Smooth muscle cell (in vitro differentiated cells): Measurements from ENCODE around the gene METAP2. TPM values are rescaled to one million over a fixed set of nuclear protein-coding genes. Genes with fewer than 3 reads are reported as not detected.

Experiments
- DNase-seq: peaks from one replicate; lab custom pipeline; 2025; ENCODE audit not compliant: unreplicated experiment; lab: John Stamatoyannopoulos, UW
- H2AFZ ChIP-seq: fragments of 200-600 bp; sonication (generic); 2 replicates; pipeline ENCODE4 v1.6.0; 2016; ENCODE audit warnings: antibody characterized with exemption, low read depth, mild to moderate bottlenecking
- H3F3A ChIP-seq: fragments of 200-600 bp; sonication (generic); 2 replicates; pipeline ENCODE4 v1.6.0; 2017; ENCODE audit warnings: antibody characterized with exemption, low read depth
- H3K27ac ChIP-seq: fragments of 200-600 bp; sonication (generic); 2 replicates; pipeline ENCODE4 v1.5.1; 2016; ENCODE audit warnings: low read depth, mild to moderate bottlenecking
- H3K27me3 ChIP-seq: fragments of 200-600 bp; sonication (generic); 2 replicates; pipeline ENCODE4 v1.6.1; 2016; ENCODE audit warnings: low read depth, mild to moderate bottlenecking
- H3K36me3 ChIP-seq: fragments of 200-600 bp; sonication (generic); 2 replicates; pipeline ENCODE4 v1.5.1; 2016; ENCODE audit warnings: low read depth
- H3K4me1 ChIP-seq: fragments of 200-600 bp; sonication (generic); 2 replicates; pipeline ENCODE4 v1.5.1; 2016; ENCODE audit warnings: low read depth
- H3K4me2 ChIP-seq: fragments of 200-600 bp; sonication (generic); 2 replicates; pipeline ENCODE4 v1.6.0; 2016; ENCODE audit warnings: mild to moderate bottlenecking
- H3K4me3 ChIP-seq: fragments of 200-600 bp; sonication (generic); 2 replicates; pipeline ENCODE4 v1.5.1; 2016; ENCODE audit warnings: mild to moderate bottlenecking
- H3K79me2 ChIP-seq: fragments of 200-600 bp; sonication (generic); 2 replicates; pipeline ENCODE4 v1.6.0; 2016; ENCODE audit warnings: low read depth, mild to moderate bottlenecking
- H3K9ac ChIP-seq: fragments of 200-600 bp; sonication (generic); 2 replicates; pipeline ENCODE4 v1.6.0; 2016; ENCODE audit warnings: low read depth
- H3K9me3 ChIP-seq: fragments of 200-600 bp; sonication (generic); replicated peaks from 2 replicates; pipeline ENCODE4 v1.5.1; 2016; ENCODE audit warnings: low read depth
- H4K20me1 ChIP-seq: fragments of 200-600 bp; sonication (generic); 2 replicates; pipeline ENCODE4 v1.6.0; 2016; ENCODE audit warnings: low read depth
- CTCF ChIP-seq: fragments of 200-600 bp; sonication (generic); IDR thresholded peaks from 2 replicates; pipeline ENCODE4 v1.5.1; 2017; ENCODE audit warnings: borderline replicate concordance, mild to moderate bottlenecking, antibody characterized with exemption; ENCODE audit not compliant: insufficient read depth, poor library complexity, severe bottlenecking
- WGBS: methylation state at CpG from one replicate; pipeline ENCODE4 v1.1.7; 2016; ENCODE audit warnings: low lambda C conversion rate; 5-methylcytosine and 5-hydroxymethylcytosine counted together
- polyA plus RNA-seq: library from polyadenylated mRNA; unstranded; fragments of >200 nt; fragmentation: Nextera tagmentation; extraction: Ambion mirVana; gene quantifications from 2 replicates; pipeline ENCODE4 v1.2.1, GENCODE V29; 2016
- total RNA-seq: library from RNA; depleted of rRNA; stranded (reverse); fragments of >200 nt; gene quantifications from 2 replicates; pipeline ENCODE4 v1.2.3, GENCODE V29; 2014

Gene METAP2
- total and polyA plus RNA-seq, 2 experiments from 2014 or later: 39.2 to 54.8 TPM

- peaks cover 77% of the 10 kb centered on the region for H3K79me2 ChIP-seq
- DNase-seq: no peak
- H3K9ac ChIP-seq: no peak overlapping the region
These were observed 10.6 kb downstream of the METAP2 start for GRCh38 chr12:95484524-95484923.

GRCh38 chr12:95487024-95487423, 13.1 kb downstream of the METAP2 start:
- no peak overlapping the region for H3K4me2 ChIP-seq
- 91% methylated on average over 2 of the region's 2 CpGs for WGBS

More at GRCh38 chr12:95484524-95484923, 10.6 kb downstream of the METAP2 start:
- no peak overlapping the region for H2AFZ ChIP-seq
- H4K20me1 ChIP-seq: peaks cover 59% of the 10 kb centered on the region
- TF ChIP-seq CTCF: no peak
- no peaks in the 10 kb centered on the region for H3K9me3 ChIP-seq
- peaks cover 24% of the 10 kb centered on the region for H3K36me3 ChIP-seq
- H3K4me2 ChIP-seq: no peak overlapping the region
- H3K4me3 ChIP-seq: no peak overlapping the region
- no peaks in the 10 kb centered on the region for H3K4me1 ChIP-seq
- H3K27me3 ChIP-seq: no peaks in the 10 kb centered on the region
- no peak overlapping the region for H3K27ac ChIP-seq
- no peaks in the 10 kb centered on the region for H3F3A ChIP-seq

GRCh38 chr12:95492462-95492861, 18.5 kb downstream of the METAP2 start:
- H3K27ac ChIP-seq: no peak overlapping the region
- peaks cover 19% of the 10 kb centered on the region for H3K79me2 ChIP-seq
- TF ChIP-seq CTCF: no peak
- no peak for DNase-seq
- no peak overlapping the region for H3K9ac ChIP-seq
- H3K4me2 ChIP-seq: no peak overlapping the region
- H3K4me3 ChIP-seq: no peak overlapping the region
- H3K9me3 ChIP-seq: no peaks in the 10 kb centered on the region
- no peak overlapping the region for H2AFZ ChIP-seq
- WGBS: 88% methylated on average over 2 of the region's 2 CpGs
- H3K4me1 ChIP-seq: no peaks in the 10 kb centered on the region
- no peaks in the 10 kb centered on the region for H3F3A ChIP-seq
- no peaks in the 10 kb centered on the region for H3K27me3 ChIP-seq
- peaks cover 6% of the 10 kb centered on the region for H4K20me1 ChIP-seq
- peaks cover 36% of the 10 kb centered on the region for H3K36me3 ChIP-seq

More at GRCh38 chr12:95487024-95487423, 13.1 kb downstream of the METAP2 start:
- Histone ChIP-seq H3K27ac (no peak overlapping the region), H3K79me2 (peaks cover 61% of the 10 kb centered on the region), H3F3A (no peaks in the 10 kb centered on the region), H3K9ac (no peak overlapping the region), H3K36me3 (peaks cover 20% of the 10 kb centered on the region), H3K4me3 (no peak overlapping the region), H3K4me1 (no peaks in the 10 kb centered on the region), H4K20me1 (peaks cover 34% of the 10 kb centered on the region), H3K27me3 (no peaks in the 10 kb centered on the region), H2AFZ (no peak overlapping the region), H3K9me3 (no peaks in the 10 kb centered on the region)
- DNase-seq: no peak
- no peak for TF ChIP-seq CTCF

- H3K9me3 ChIP-seq: no peaks in the 10 kb centered on the region
- H3K79me2 ChIP-seq: peaks cover 16% of the 10 kb centered on the region
- DNase-seq: no peak
- peaks cover 6% of the 10 kb centered on the region for H4K20me1 ChIP-seq
- no peak overlapping the region for H3K9ac ChIP-seq
- no peaks in the 10 kb centered on the region for H3K27me3 ChIP-seq
- no peak overlapping the region for H3K4me2 ChIP-seq
- H3K36me3 ChIP-seq: peaks cover 36% of the 10 kb centered on the region
- no peak for TF ChIP-seq CTCF
- H3K4me1 ChIP-seq: no peaks in the 10 kb centered on the region
- WGBS: 98% methylated on average over 2 of the region's 2 CpGs
- no peak overlapping the region for H3K4me3 ChIP-seq
- H2AFZ ChIP-seq: no peak overlapping the region
- no peak overlapping the region for H3K27ac ChIP-seq
- no peaks in the 10 kb centered on the region for H3F3A ChIP-seq
These were observed 20.9 kb downstream of the METAP2 start for GRCh38 chr12:95494888-95495287.
